Stimulated activated CD8-positive, alpha-beta memory T cell treated with anti-CD3 and anti-CD28 coated beads, Interleukin-4, amount 100 ng/mL, for 4 hours (primary cell): ENCODE results near the gene CALML6.

Experiments used
- DNase-seq, 2 donors: peaks; one replicate each; pipeline ENCODE4 v3.0.0-alpha.2; 2020; ENCODE audit warnings: low read depth in 2 of 2, low spot score in 1 of 2

The CALML6 gene

GRCh38 chr1:1942753-1943656 is 27.9 kb downstream of the CALML6 start:
- DNase-seq, result no peak

- peak; percentile 22 to 28 for DNase-seq
These were observed 28.9 kb downstream of the CALML6 start for GRCh38 chr1:1943834-1944570.

DNA sequence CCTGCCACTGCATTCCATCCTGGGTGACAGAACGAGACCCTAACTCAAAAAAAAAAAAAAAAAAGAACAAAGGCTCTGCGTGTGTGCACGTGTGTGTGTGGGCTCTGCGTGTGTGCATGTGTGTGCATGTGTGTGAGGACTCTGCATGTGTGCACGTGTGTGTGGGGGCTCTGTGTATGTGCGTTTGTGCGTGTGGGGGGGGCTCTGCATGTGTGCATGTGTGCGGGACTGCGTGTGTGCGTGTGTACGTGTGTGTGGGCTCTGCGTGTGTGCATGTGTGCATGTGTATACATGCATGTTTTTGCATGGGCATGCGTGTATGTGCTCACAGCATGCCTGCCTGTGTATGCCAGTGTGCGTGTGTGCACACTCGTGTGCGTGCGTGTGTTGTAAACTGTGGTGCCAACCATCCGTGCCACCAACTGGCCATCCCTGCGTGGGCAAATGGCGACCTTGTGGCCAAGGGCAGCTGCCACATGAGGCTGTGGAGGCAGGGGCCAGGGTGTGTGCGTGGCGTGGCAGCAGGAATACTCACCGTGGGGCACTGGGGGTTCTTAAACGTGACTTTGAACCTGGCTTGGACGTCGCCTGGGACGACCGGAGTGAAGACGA is 30.8 kb downstream of the CALML6 start:
- no peak for DNase-seq

GRCh38 chr1:1946540-1946939 is 31.5 kb downstream of the CALML6 start:
- no peak for DNase-seq

GRCh38 chr1:1947493-1947892 is 32.4 kb downstream of the CALML6 start:
- DNase-seq, result no peak

DNA sequence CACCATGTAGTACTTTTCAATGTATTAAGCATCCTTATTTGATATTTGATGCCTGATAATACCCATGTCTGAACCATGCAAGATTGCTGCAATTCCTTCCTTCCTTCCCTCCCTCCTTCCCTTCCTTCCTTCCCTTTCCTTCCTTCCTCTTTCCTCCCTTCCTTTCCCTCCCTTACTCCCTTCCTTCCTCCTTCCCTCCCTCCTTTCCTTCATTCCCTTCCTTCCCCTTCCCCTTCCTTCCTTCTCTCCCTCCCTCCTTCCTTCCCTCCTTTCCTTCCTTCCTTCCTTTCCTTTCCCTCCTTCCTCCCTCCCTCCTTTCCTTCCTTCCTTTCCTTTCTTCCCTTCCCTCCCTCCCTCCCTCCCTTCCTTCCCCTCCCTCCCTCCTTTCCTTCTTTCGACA is 33.7 kb downstream of the CALML6 start:
- DNase-seq, result no peak

DNA sequence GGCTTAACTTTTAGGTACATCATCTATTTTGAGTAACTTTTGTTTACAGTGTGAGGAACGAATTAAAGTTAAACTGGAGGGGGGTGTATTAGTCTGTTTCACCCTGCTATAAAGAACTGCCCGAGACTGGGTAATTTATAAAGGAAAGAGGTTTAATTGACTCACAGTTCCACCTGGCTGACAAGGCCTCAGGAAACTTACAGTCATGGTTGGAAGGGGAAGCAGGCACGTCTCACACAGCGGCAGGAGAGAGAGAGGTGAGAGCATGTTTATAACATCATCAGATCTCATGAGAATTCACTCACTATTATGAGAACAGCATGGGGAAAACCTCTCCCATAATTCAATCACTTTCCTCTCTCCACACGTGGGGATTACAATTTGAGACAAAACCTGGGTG is 35.9 kb downstream of the CALML6 start:
- no peak for DNase-seq

DNA sequence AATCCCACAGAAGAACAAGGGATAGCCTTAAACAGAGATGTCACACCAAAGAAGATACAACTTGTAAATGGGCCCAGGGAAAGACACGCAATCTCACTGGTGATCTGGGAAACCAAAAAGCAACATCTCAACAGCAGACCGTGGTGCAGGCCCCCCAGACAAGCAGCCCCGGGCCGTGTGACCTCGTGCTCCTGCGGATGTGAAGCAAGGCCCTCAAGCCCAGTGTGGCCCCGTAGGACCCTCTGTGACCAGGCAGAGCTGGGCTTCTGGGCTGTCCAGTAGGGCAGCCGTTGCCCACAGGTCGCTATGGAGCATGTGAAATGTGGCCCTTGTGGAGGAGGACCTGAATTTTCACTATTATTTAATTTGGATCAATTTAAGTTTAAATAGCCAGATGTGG is 39.0 kb downstream of the CALML6 start:
- DNase-seq, result no peak

DNA sequence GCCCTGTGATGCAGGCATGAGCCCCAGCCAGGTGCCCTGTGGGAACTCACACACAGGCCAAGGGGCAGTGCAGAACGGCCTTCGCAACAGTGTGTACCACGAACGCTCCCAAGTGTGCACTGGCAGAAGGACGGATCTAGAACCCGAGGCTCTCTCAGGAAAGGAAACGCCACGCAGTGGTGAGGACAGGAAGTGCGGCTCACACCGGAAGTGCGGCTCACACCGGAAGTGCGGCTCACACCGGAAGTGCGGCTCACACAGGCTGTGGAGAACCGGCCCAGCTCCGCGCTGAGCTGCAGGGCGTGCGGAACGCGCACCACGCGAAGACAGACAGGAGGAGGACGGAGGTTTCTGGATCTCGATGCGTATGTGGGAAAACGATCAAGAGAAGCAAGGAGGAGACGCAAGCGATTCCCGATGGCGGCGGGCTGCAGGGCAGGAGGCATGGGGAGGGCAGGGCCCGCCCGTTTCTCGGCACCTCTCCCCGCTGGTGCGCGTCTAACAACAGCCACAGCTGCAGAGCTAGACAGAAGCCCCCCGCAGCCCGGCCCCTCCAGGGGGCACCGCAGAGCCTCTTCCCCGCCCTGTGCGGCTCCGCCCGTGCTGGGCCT is 39.9 kb downstream of the CALML6 start:
- no peak for DNase-seq

DNA sequence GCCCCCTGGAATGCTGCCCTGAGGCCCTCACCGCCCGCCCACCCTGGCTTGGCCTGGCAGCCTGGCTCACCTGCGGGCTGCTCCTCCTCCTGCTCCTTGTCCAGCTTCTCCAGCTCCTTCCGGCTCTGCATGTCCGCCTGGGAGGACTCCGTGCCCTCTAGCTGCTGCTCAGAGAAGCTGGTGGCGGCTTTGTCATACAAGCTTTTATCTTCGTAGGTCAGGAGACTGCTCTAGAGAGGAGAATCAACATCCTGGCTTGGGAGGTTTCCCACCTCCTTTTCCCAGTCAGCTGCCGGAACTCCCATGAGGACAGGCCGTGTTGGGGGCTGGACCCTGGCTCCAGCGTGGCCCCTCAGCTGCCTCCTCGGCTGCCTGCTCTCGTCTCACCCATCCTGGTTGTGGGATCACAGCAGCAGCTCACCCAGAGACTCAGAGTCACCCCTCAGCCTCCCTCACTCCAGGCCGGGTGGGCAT is 40.6 kb downstream of the CALML6 start:
- DNase-seq, result no peak

- no peak for DNase-seq
These were observed 41.0 kb downstream of the CALML6 start for GRCh38 chr1:1956101-1956500.

GRCh38 chr1:1956586-1957532 is 41.8 kb downstream of the CALML6 start:
- no peak for DNase-seq

DNA sequence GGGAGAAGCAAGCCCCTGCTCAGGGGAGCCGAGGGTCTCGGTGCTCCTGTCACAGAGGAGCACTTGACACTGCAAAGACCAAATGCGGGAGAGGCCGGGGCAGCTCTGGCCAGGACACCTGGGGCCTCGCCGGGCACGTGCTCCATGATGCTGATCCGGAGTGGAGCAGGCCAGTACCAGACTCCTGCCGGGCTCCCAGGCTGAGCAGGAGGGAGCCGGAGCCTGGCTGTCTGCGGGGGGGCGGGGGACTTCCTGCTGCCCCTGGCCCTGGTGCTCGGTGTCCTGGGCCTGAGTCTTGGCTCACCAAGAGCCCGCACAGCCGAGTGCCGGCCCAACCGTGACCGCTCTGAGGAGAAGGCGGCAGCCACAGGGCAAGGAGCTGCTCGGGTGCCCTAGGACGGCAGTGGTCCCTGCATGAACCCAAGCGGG is 42.5 kb downstream of the CALML6 start:
- no peak for DNase-seq

DNA sequence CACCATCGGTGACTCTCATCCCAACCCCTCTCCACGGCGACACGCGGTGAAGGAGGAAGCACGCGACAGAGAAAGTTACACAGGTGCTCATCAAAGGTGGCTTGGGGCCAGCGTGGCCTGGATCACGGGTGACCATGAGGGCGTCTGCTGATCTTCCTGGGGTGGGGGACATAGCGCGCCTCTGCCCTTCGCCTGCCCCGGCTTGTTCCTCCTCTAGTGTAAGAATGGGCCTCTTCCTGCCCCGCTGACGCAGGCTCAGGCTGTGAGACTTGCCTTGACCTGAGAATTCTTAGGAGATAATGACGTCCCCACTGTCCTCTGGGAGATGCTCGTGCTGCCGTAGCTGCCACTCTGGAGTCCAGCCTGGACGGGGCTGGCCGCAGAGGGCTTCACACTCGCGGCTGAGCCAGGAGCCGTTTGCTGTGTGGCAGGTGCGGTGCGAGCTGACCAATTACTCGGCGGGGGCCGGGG is 43.0 kb downstream of the CALML6 start:
- no peak for DNase-seq

DNA sequence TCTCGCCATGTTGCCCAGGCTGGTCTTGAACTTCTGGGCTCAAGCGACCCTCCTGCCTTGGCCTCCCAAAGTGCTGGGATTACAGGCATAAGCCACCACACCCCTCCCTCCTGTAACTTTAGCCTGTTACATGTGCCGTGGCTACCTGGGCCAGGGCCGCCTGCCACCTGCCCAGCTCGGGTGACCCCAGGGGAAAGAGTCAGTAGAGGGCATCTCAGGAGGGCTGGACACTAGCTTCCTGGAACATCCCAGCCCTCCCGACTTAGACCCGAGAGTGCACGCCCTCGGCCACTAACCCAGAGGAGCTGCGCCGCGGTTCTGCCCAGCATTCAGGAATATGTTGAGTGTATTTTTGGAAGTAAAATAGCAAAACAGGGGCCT is 44.4 kb downstream of the CALML6 start:
- DNase-seq, result no peak

GRCh38 chr1:1959840-1960479 is 44.9 kb downstream of the CALML6 start:
- DNase-seq, result peak; percentile 18 to 28

- no peak for DNase-seq
These were observed 45.6 kb downstream of the CALML6 start for GRCh38 chr1:1960480-1961196.

DNA sequence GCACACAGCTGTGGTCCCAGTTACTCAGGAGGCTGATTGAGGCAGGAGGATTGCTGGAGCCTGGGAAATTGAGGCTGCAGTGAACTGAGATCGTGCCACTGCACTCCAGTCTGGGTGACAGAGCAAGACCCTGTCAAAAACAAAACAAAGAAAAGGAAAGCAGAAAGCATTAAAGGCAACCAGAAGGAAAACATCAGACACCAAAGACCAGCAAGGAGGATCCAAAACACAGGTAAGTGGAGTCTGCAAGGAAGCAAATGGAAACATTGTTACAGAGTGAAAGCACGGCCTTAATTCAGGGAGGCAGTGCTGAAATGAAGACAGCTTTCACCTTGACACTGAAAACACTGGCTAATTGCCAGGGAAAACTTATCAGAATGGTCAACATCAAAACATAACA is 47.7 kb downstream of the CALML6 start:
- no peak for DNase-seq

GRCh38 chr1:1963570-1963969 is 48.5 kb downstream of the CALML6 start:
- DNase-seq, result no peak
